HepG2 (cell line): ENCODE data around the gene C2CD4A. TPM values are rescaled to one million over a fixed set of nuclear protein-coding genes. Genes with fewer than 3 reads are reported as not detected.

Experiments
- EED ChIP-seq: sonication (generic); formaldehyde crosslinking; IDR thresholded peaks from 2 replicates; pipeline ENCODE4 v1.5.0; 2020; ENCODE audit warnings: mild to moderate bottlenecking, missing genetic modification reagents
- FOXM1 ChIP-seq: sonication (generic); formaldehyde crosslinking; IDR thresholded peaks from 2 replicates; pipeline ENCODE4 v1.5.0; 2020; ENCODE audit warnings: missing genetic modification reagents
- HNRNPUL1 ChIP-seq: fragments of 200-400 bp; formaldehyde crosslinking; IDR thresholded peaks from 2 replicates; pipeline ENCODE4 v1.6.1; 2017; ENCODE audit warnings: low read depth, mild to moderate bottlenecking, low read length, moderate library complexity
- MED1 ChIP-seq: sonication (generic); formaldehyde crosslinking; IDR thresholded peaks from 2 replicates; pipeline ENCODE4 v1.4.0; 2020; ENCODE audit warnings: missing genetic modification reagents
- NFKB2 ChIP-seq: sonication (generic); formaldehyde crosslinking; IDR thresholded peaks from 2 replicates; pipeline ENCODE4 v1.4.0; 2020; ENCODE audit warnings: missing genetic modification reagents, borderline replicate concordance
- PHF5A ChIP-seq: IDR thresholded peaks from one replicate; pipeline ENCODE4 v1.6.1; 2018; ENCODE audit warnings: low read depth, missing genetic modification reagents; ENCODE audit not compliant: unreplicated experiment
- PHF8 ChIP-seq: sonication (generic); formaldehyde crosslinking; IDR thresholded peaks from 2 replicates; pipeline ENCODE4 v1.5.0; 2020; ENCODE audit warnings: missing genetic modification reagents
- POGK ChIP-seq: sonication (generic); formaldehyde crosslinking; conservative IDR thresholded peaks from 2 replicates; pipeline ENCODE4 v1.8.0; 2022; ENCODE audit warnings: mild to moderate bottlenecking, moderate library complexity, missing genetic modification reagents
- SIX4 ChIP-seq: sonication (generic); formaldehyde crosslinking; IDR thresholded peaks from 2 replicates; pipeline ENCODE4 v1.4.0; 2020; ENCODE audit warnings: missing genetic modification reagents
- SNAI1 ChIP-seq: sonication (generic); formaldehyde crosslinking; IDR thresholded peaks from 2 replicates; pipeline ENCODE4 v1.5.0; 2020; ENCODE audit warnings: mild to moderate bottlenecking, missing genetic modification reagents, borderline replicate concordance
- SSRP1 ChIP-seq: IDR thresholded peaks from 2 replicates; pipeline ENCODE4 v1.6.1; 2016; ENCODE audit warnings: control low read depth
- STAT5B ChIP-seq: sonication (generic); formaldehyde crosslinking; IDR thresholded peaks from 2 replicates; pipeline ENCODE4 v1.4.0; 2020; ENCODE audit warnings: missing genetic modification reagents
- U2AF2 ChIP-seq: fragments of 200-400 bp; formaldehyde crosslinking; IDR thresholded peaks from 2 replicates; pipeline ENCODE4 v1.6.1; 2017; ENCODE audit warnings: low read depth, mild to moderate bottlenecking, low read length
- ZBTB37 ChIP-seq: sonication (generic); formaldehyde crosslinking; IDR thresholded peaks from 2 replicates; pipeline ENCODE4 v1.4.0; 2020; ENCODE audit warnings: mild to moderate bottlenecking, missing genetic modification reagents
- ZBTB7A ChIP-seq: sonication (generic); formaldehyde crosslinking; IDR thresholded peaks from 2 replicates; pipeline ENCODE4 v1.8.0; 2022; ENCODE audit warnings: mild to moderate bottlenecking, missing genetic modification reagents
- ZNF224 ChIP-seq: sonication (generic); formaldehyde crosslinking; IDR thresholded peaks from 2 replicates; pipeline ENCODE4 v1.5.0; 2020; ENCODE audit warnings: mild to moderate bottlenecking, missing genetic modification reagents
- ZNF225 ChIP-seq: sonication (generic); formaldehyde crosslinking; IDR thresholded peaks from 2 replicates; pipeline ENCODE4 v1.4.0; 2020; ENCODE audit warnings: mild to moderate bottlenecking, missing genetic modification reagents
- ZNF282 ChIP-seq: fragments of 450-650 bp; IDR thresholded peaks from 2 replicates; pipeline ENCODE4 v1.6.1; 2018; ENCODE audit not compliant: partially characterized antibody
- ZNF337 ChIP-seq: sonication (generic); formaldehyde crosslinking; IDR thresholded peaks from 2 replicates; pipeline ENCODE4 v1.5.1; 2020; ENCODE audit warnings: missing genetic modification reagents, low read depth, mild to moderate bottlenecking, borderline replicate concordance
- ZNF451 ChIP-seq: sonication (generic); formaldehyde crosslinking; IDR thresholded peaks from 2 replicates; pipeline ENCODE4 v1.5.0; 2020; ENCODE audit warnings: mild to moderate bottlenecking, missing genetic modification reagents
- ZNF550 ChIP-seq: sonication (generic); formaldehyde crosslinking; IDR thresholded peaks from 2 replicates; pipeline ENCODE4 v1.4.0; 2020; ENCODE audit warnings: mild to moderate bottlenecking, missing genetic modification reagents, borderline replicate concordance
- ZNF761 ChIP-seq: sonication (generic); formaldehyde crosslinking; conservative IDR thresholded peaks from 2 replicates; pipeline ENCODE4 v1.4.0; 2020; ENCODE audit warnings: mild to moderate bottlenecking, missing genetic modification reagents
- ZNF776 ChIP-seq: sonication (generic); formaldehyde crosslinking; IDR thresholded peaks from 2 replicates; pipeline ENCODE4 v1.4.0; 2020; ENCODE audit warnings: mild to moderate bottlenecking, missing genetic modification reagents
- ZNF784 ChIP-seq: sonication (generic); formaldehyde crosslinking; IDR thresholded peaks from 2 replicates; pipeline ENCODE4 v1.5.1; 2020; ENCODE audit warnings: missing genetic modification reagents, mild to moderate bottlenecking, borderline replicate concordance
- ZSCAN20 ChIP-seq: sonication (generic); formaldehyde crosslinking; IDR thresholded peaks from 2 replicates; pipeline ENCODE4 v1.4.0; 2020; ENCODE audit warnings: missing genetic modification reagents, mild to moderate bottlenecking, borderline replicate concordance
- polyA plus RNA-seq, 8 experiments: library from polyadenylated mRNA; depleted of rRNA in 3 of 8; stranded (reverse) in 7 of 8; unstranded in 1 of 8; fragments of >200 nt; fragmentation: Illumina TruSeq in 4 of 8; extraction: Trizol in 4 of 8; gene quantifications; 2 replicates each; pipeline versions ENCODE4 v1.2.1 to v1.2.3, GENCODE V29; 2011 to 2016; ENCODE audit warnings: low read depth in 4 of 8, missing spikeins in 1 of 8, mixed read lengths in 1 of 8; ENCODE audit not compliant: insufficient read depth in 1 of 8
- total RNA-seq, 5 experiments: library from RNA; depleted of rRNA; stranded (reverse); fragments of >200 nt; fragmentation: Illumina TruSeq; extraction: Trizol; gene quantifications; 2 replicates each; pipeline ENCODE4 v1.2.3, GENCODE V29; 2016; ENCODE audit warnings: low read depth in 1 of 5
- TF ChIP-seq, protein P1 (sequence below): sonication (generic); formaldehyde crosslinking; IDR thresholded peaks from 2 replicates; pipeline ENCODE4 v1.4.0; 2020; ENCODE audit warnings: low read depth, mild to moderate bottlenecking, missing genetic modification reagents

C2CD4A gene
- total and polyA plus RNA-seq, 2 of the 13 experiments (the other 11 are each of a cell fraction or from before 2014, with no cell fraction given) = 0.20 TPM; not detected in 1

DNA sequence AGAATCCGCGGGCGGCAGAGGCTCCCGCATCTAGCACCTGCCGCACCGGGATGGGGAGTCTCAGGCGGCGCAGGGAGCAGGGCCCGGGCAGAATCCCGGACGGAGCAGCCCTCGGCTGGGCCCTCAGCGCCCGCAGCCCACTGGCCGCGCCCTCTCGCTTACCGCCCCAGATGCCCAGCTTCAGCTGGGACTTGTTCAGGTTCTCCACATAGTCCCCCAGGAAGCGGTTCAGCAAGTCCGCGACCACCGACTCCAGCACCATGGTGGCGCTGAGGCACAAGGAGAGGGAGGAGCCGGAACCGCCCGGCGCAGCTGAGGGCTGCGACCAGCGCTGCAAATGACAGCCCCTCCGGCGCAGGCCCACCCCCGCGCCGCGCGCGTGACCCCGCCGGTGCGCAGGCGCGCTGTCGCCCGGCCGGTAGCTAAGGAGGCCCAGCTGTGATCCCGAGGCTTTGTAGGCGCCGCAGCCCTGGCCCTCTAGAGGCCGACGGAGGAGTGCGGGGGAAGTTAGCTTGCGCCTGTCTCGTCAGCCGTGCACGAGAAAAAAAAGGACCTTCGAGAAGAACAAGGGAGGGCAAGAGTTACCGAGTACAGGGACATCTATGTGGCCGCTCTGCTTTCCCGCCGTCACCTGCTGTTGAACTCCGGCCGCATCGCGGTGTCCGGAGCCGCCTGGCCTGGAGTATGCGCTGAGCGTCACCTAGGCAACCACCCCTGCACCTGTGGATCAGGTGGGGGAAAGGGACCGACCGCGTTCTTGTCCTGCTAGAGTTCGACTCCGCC, 6.5 kb upstream of the C2CD4A start, which contains the start of gene VPS13C (continued):
- no peak for TF ChIP-seq ZNF337 (CRISPR knock-in tag)
- peak; percentile 74; the same call in 1 of the 2 replicates for TF ChIP-seq POGK (CRISPR knock-in tag)
- no peak for TF ChIP-seq SIX4 (CRISPR knock-in tag)
- peak; percentile 81; the same call in 1 of the 2 replicates for TF ChIP-seq NFKB2 (CRISPR knock-in tag)
- TF ChIP-seq ZBTB37 (CRISPR knock-in tag) = no peak
- TF ChIP-seq PHF8 (CRISPR knock-in tag) = peak; percentile 91
- 0 out of 2 replicates have a peak, but pooled peaks have one; percentile 45 for TF ChIP-seq SSRP1 (CRISPR knock-in tag)
- TF ChIP-seq ZNF784 = peak; percentile 60; the same call in 1 of the 2 replicates
- TF ChIP-seq ZNF451 (CRISPR knock-in tag) = peak; percentile 86; the same call in 1 of the 2 replicates
- TF ChIP-seq ZNF282 = no peak
- no peak for TF ChIP-seq ZNF776 (CRISPR knock-in tag)
- TF ChIP-seq ZNF761 (CRISPR knock-in tag) = peak; percentile 90
- no peak for TF ChIP-seq SNAI1 (CRISPR knock-in tag)
- no peak for TF ChIP-seq HNRNPUL1
- TF ChIP-seq EED = 0 out of 2 replicates have a peak, but pooled peaks have one; percentile 42
- TF ChIP-seq ZNF225 (CRISPR knock-in tag) = peak; percentile 75
- TF ChIP-seq, protein P1, sequence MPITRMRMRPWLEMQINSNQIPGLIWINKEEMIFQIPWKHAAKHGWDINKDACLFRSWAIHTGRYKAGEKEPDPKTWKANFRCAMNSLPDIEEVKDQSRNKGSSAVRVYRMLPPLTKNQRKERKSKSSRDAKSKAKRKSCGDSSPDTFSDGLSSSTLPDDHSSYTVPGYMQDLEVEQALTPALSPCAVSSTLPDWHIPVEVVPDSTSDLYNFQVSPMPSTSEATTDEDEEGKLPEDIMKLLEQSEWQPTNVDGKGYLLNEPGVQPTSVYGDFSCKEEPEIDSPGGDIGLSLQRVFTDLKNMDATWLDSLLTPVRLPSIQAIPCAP (CRISPR knock-in tag) = 0 out of 2 replicates have a peak, but pooled peaks have one; percentile 86
- TF ChIP-seq ZNF224 (CRISPR knock-in tag) = peak; percentile 82; the same call in 1 of the 2 replicates
- no peak for TF ChIP-seq ZBTB7A (CRISPR knock-in tag)
- no peak for TF ChIP-seq FOXM1
- TF ChIP-seq STAT5B = peak; percentile 32; the same call in 1 of the 2 replicates
- peak; percentile 68; the same call in 1 of the 2 replicates for TF ChIP-seq MED1 (CRISPR knock-in tag)
- TF ChIP-seq ZNF550 (CRISPR knock-in tag) = 0 out of 2 replicates have a peak, but pooled peaks have one; percentile 71
- TF ChIP-seq PHF5A (CRISPR knock-in tag) = no peak
- TF ChIP-seq U2AF2 = no peak
- TF ChIP-seq ZSCAN20 = no peak
